ENCODE results near the gene AGTRAP.

Gene AGTRAP

DNA sequence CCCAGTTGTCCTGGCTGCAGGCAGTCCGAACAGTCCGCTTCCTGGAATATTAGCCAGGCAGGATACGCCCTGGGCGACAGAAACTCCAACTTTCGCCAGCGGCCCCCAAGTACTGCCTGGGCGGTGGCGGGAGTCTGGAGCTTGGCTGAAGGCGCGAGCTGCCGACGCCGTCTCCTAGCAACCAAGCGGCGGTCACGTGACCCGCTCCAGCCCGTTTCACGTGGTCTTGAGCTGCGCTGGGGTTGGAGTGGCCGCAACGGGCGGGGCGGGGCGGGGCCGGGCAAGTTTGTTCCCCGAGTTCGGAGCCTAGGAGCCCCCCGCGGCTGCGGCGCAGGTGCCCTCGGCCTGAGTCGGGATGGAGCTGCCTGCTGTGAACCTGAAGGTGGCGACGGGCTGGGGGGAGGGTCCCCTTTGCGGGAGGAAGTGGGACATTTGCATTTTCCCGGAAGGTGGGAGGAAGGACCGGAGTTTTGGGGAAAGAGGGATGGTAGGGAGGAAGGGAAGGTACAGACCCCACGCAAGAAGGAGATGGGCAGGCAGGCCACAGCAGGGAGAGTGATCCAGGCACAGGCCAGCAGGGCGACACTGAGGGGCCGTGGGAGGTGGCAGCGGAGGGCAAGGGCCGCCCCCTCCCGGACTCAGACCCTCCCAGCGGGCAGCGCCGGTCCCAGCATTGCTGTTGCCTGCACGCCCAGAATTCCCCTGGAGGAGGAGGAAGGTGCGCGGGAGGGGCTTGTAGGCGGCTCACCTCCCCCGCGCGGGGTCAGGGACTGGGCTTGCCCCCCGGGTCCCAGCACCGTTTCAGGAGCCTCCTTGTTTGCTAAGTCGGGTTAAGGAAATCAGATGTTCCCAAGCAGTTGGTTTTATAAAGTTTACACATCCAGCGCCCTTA lies at the start of gene AGTRAP (continued):
- TF ChIP-seq ZNF768 (tag by site-specific recombination; IDR thresholded peaks at IDR 0.05) (no peak; the same call in 1 of the 2 replicates), SP2 (tag by site-specific recombination; IDR thresholded peaks at IDR 0.05) (peak; percentile 87), PRDM2 (tag by site-specific recombination; IDR thresholded peaks at IDR 0.05; ENCODE audit: borderline replicate concordance) (peak; percentile 64; the same call in 1 of the 2 replicates), ZNF514 (tag by site-specific recombination; IDR thresholded peaks at IDR 0.05) (no peak), ZFP37 (tag by site-specific recombination; IDR thresholded peaks at IDR 0.05) (0 out of 2 replicates have a peak, but pooled peaks have one; percentile 77), HOXD13 (CRISPR knock-in tag; IDR thresholded peaks at IDR 0.05; ENCODE audit: borderline replicate concordance) (no peak), ZNF16 (tag by site-specific recombination; IDR thresholded peaks at IDR 0.05; ENCODE audit: low read depth) (no peak), WT1 (tag by site-specific recombination; IDR thresholded peaks at IDR 0.05) (peak; percentile 54; the same call in 1 of the 2 replicates), KLF8 (tag by site-specific recombination; IDR thresholded peaks at IDR 0.05) (peak; percentile 76; the same call in 1 of the 2 replicates), REPIN1 (tag by site-specific recombination; IDR thresholded peaks at IDR 0.05; ENCODE audit: low read depth) (peak; percentile 35; the same call in 1 of the 2 replicates), KLF1 (tag by site-specific recombination; IDR thresholded peaks at IDR 0.05) (peak; percentile 62; the same call in 1 of the 2 replicates), ELK4 (IDR thresholded peaks at IDR 0.05; ENCODE audit: borderline replicate concordance, low read depth, low read length) (no peak), ZSCAN30 (tag by site-specific recombination; IDR thresholded peaks at IDR 0.05) (peak; percentile 91), ZNF561 (tag by site-specific recombination; IDR thresholded peaks at IDR 0.05; ENCODE audit: borderline replicate concordance) (peak; percentile 42; the same call in 1 of the 2 replicates), ZNF311 (tag by site-specific recombination; IDR thresholded peaks at IDR 0.05; ENCODE audit: borderline replicate concordance) (no peak), ZNF558 (tag by site-specific recombination; IDR thresholded peaks at IDR 0.05) (no peak), ZNF24 (tag by site-specific recombination; IDR thresholded peaks at IDR 0.05) (0 out of 2 replicates have a peak, but pooled peaks have one; percentile 31), ZNF280D (tag by site-specific recombination; IDR thresholded peaks at IDR 0.05) (no peak), GLIS2 (tag by site-specific recombination; IDR thresholded peaks at IDR 0.05) (peak; percentile 99), ZBTB26 (tag by site-specific recombination; optimal IDR thresholded peaks at IDR 0.05) (peak; percentile 32), ZFP3 (tag by site-specific recombination; IDR thresholded peaks at IDR 0.05; ENCODE audit: low read depth) (no peak), ZNF610 (tag by site-specific recombination; IDR thresholded peaks at IDR 0.05; ENCODE audit: borderline replicate concordance) (no peak), ZNF776 (tag by site-specific recombination; IDR thresholded peaks at IDR 0.05; ENCODE audit: borderline replicate concordance) (no peak), ZNF791 (tag by site-specific recombination; IDR thresholded peaks at IDR 0.05) (no peak), ZNF169 (tag by site-specific recombination; IDR thresholded peaks at IDR 0.05) (no peak; the same call in 1 of the 2 replicates)
- TF ChIP-seq, protein P1, sequence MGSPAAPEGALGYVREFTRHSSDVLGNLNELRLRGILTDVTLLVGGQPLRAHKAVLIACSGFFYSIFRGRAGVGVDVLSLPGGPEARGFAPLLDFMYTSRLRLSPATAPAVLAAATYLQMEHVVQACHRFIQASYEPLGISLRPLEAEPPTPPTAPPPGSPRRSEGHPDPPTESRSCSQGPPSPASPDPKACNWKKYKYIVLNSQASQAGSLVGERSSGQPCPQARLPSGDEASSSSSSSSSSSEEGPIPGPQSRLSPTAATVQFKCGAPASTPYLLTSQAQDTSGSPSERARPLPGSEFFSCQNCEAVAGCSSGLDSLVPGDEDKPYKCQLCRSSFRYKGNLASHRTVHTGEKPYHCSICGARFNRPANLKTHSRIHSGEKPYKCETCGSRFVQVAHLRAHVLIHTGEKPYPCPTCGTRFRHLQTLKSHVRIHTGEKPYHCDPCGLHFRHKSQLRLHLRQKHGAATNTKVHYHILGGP (tag by site-specific recombination; IDR thresholded peaks at IDR 0.05), result no peak
